Measurements from ENCODE around the gene CTNNA1.

GRCh38 chr5:138961729-138962128 lies 208.5 kb downstream of the CTNNA1 start:
- TF ChIP-seq POLR2A (IDR thresholded peaks at IDR 0.05) (no peak), CTCF (IDR thresholded peaks at IDR 0.05 in 4 of 5, conservative IDR thresholded peaks at IDR 0.05 in 1 of 5) (no peak)
